HG03196 (cell line): ENCODE results near the gene SLC25A25.

Experiments
- ATAC-seq: cut with Tn5 transposase; IDR thresholded peaks from one replicate; pipeline ENCODE4 v1.9.1; 2021; ENCODE audit not compliant: unreplicated experiment

SLC25A25 gene

GRCh38 chr9:128072144-128073021, 4.4 kb downstream of the SLC25A25 start:
- ATAC-seq: no peak

DNA sequence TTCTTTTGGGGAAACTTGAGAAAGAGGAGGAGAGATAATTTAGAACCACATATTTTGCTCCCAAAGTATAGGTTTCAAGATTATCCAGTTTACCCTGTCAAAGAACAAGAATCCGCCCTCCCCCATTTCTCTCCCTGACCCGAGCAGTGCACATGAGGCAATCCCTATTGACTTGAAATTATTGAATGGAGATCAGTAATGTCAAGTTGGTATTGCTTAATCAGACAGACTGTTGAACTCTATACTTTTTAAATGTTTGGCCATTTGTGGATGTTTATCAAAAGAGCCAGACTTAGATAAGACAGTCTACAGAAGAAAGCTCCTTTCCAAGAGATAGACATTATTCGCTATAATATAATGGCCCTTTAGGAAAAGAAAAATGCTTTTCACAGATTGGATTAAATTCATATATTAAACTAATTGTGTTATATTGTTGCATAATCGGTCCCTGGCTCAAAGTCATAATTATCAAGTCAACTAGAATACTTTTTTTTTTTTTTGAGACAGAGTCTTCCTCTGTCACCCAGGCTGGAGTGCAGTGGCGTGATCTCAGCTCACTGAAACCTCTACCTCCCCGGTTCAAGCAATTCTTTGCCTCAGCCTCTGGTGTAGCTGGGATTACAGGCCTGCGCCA, 5.3 kb downstream of the SLC25A25 start:
- ATAC-seq: no peak

DNA sequence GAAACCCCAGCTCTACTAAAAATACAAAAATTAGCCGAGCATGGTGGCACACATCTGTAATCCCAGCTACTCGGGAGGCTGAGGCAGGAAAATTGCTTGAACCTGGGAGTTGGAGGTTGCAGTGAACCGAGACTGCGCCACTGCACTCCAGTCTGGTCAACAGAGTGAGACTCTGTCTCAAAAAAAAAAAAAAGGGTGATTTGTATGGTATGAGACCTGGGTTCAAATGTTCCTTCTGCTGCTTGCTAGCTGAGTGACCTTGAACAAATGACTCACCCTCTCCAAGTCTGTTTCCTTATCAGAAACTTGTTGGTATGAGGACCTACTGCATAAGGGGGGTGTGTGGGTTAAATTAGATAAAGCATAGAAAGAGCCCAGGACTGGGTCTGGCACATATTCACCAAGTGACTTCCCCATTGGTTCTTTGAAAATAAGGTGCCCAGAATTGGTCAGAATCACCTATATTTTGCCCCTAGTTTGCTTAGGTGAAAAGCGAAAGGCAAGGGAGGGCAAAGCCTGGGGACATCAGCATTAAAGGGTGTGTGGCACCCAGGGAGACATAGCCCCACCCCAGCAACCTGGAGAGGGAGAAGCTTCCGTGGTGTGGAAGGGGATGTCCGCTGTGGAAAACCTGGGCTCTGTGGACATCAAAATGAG, 9.9 kb downstream of the SLC25A25 start:
- ATAC-seq: no peak

GRCh38 chr9:128078504-128079434, 10.7 kb downstream of the SLC25A25 start:
- ATAC-seq: no peak

GRCh38 chr9:128080206-128080605, 12.2 kb downstream of the SLC25A25 start:
- ATAC-seq: no peak

DNA sequence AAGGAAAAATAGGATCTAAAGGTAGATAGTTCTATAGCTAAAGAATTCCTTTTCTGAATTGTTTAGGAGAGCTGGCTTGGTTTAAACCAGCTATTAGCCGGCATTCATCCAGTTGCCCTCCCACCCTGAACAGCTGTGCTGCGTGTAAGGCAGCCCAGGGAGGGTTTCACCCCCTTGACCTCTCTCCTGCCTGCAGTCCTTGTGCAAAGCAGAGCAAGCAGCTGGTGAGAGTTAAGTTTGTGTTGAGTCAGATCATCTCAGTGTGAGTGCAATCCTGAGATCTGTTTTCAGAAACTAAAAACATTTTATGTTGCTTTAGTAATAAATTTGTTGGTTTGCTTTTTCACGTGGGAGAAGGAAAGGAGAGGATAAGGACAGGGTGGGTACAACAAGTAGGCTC, 13.0 kb downstream of the SLC25A25 start:
- no peak for ATAC-seq

- no peak for ATAC-seq
Observed at GRCh38 chr9:128082151-128082550, 14.1 kb downstream of the SLC25A25 start.

GRCh38 chr9:128084746-128085145, 16.7 kb downstream of the SLC25A25 start:
- no peak for ATAC-seq

GRCh38 chr9:128085943-128086342, 17.9 kb downstream of the SLC25A25 start:
- no peak for ATAC-seq

DNA sequence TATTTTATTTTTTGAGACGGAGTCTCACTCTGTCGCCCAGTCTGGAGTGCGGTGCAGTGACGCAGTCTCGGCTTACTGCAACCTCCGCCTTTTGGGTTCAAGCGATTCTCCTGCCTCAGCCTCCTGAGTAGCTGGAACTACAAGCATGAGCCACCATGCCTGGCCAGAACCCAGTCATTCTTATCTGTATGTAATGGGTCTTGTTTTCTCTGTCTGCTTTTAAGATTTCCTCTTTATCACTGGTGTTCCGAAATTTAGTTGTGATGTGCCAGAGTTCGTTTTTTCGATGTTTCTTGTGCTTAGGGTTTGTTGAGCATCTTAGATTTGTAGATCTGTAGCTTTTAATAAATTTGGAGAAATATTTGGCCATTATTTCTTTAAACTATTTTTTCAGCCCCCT, 19.2 kb downstream of the SLC25A25 start:
- ATAC-seq: no peak

GRCh38 chr9:128088253-128088945, 20.4 kb downstream of the SLC25A25 start:
- no peak for ATAC-seq

GRCh38 chr9:128089299-128089698, 21.3 kb downstream of the SLC25A25 start:
- ATAC-seq: no peak

- ATAC-seq: no peak
Observed at GRCh38 chr9:128091144-128091543, 23.1 kb downstream of the SLC25A25 start.

DNA sequence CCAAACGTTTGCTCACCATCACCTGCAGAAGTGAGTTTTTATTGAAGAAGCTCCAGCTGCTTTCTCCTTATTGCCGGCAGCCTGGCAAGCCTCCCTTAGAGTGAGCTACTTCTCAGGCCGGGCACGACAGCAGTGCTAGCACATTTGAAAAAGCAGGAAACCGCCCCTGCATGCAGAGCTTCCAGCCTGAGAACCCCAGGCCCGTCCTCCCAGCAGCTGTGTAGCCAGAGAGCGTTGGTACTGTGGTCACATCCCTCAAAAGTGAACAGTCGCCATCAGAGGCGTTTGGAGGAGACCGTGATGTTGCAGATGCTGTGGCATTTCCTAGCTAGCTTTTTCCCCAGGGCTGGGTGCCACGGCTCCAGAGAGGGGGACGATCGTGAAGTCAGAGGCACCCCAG, 23.5 kb downstream of the SLC25A25 start:
- ATAC-seq: no peak

DNA sequence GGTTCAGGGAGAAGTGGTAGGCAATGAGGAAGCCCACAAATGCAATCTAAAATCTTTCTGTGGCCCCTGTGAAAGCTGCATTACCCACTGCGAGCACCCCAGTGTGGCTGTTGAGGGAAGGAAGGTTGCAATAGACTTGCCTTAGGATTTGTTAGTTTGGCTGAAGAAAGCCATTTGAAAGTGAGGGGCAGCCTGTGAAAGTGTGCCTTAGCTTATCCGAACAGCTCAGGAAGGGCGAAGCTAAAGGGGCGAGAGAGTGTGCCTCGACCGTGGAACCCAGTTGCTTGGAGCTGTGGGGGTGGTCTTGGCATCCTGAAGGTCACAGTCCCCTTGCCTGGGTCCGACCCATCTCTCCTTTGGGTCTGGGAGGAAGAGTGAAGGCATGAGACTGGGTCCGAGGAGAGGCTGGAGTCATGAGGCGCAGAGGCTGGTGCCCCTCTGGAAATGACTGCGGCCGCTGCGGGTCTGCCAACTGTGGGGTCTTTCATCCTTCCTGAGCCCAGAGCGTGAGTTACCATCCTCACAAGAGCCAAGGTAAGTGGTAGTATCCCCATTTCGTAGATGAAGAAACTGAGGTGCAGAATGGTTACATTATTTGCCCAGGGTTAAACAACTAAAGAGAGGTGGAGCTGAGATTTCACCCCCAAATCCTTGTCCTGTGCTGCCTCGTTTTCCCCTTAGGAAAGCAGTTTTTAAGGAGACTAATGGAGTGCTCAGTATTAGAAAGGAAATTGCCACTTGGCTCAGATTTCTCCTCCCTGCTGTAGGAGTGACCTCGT, 24.4 kb downstream of the SLC25A25 start:
- ATAC-seq: no peak

DNA sequence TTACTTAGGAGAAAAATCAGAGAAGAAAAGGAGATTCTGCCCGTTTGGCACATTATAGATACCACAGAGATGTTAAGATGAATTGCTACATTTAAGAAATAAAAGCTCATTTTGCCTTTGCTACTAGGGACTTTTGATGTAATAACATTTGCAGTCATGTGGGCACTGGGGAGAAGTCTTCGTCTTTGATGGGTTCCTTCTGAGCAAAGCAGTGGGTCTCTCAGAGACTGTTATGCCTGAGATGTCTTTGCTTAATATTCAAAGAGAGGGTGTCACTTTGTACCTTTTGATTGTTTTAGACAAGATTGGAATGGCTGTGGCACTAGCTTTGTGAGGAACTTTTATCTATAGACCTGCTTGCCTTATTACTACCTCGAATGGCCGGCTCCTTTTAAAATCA, 25.0 kb downstream of the SLC25A25 start:
- no peak for ATAC-seq

DNA sequence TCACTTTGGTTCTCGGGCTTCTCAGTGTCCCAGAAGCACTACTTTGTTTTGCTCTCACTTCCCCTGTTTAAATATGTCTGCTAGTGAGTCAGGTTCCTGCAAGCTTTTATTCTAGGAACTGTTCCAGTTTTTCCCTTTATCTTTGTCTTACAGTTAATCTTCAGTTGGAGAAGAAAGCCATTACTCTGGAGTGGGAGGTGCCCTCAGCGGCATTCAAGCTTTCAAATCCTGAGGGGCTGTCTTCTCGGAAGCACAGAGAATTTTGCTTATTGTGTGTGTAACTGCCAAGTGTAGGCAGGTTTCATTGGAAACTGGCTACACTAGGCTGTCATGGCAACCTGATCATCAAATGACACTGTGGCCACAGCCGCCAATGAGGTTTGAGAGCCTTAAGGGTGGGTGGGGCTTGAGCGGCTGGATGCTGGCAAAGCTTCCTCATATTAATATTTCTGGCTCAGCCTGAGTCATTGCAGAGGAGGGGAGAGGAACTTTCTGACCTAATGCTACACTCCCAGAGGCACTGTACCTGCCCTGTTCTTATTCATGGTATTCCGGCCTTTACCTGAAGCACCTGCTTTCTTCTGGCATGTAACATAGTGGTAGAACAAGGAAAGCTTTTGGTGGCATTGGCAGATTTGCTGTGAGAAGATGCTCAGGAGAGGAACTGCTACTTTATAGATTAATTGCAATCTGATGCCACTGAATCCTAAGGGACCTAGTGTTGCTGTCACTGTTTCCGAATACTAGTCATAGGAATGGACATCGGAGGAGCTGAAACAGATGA, 26.3 kb downstream of the SLC25A25 start:
- peak; percentile 78 for ATAC-seq

GRCh38 chr9:128094950-128095544, 27.0 kb downstream of the SLC25A25 start:
- no peak for ATAC-seq
